Right atrium auricular region (tissue), 2 donors: ENCODE measurements around the gene PPP1R15B. TPM values are rescaled to one million over a fixed set of nuclear protein-coding genes. Genes with fewer than 3 reads are reported as not detected.
A peak's percentile ranks its signal among the peaks of the same experiment; 100 is the strongest.

ENCODE experiments used
- DNase-seq: peaks from one replicate; pipeline ENCODE4 v3.0.0-alpha.2; 2019; ENCODE audit warnings: low spot score
- H3K27ac ChIP-seq, 2 donors: fragments of 200-600 bp; sonication (generic); 1 replicate in 1 of 2; 2 replicates in 1 of 2; pipeline ENCODE4 v1.5.1; 2016 to 2019
- H3K27me3 ChIP-seq, 2 donors: fragments of 200-600 bp; sonication (generic); one replicate each; pipeline versions ENCODE4 v1.5.1 to v1.6.0; 2017 to 2019
- H3K36me3 ChIP-seq: fragments of 200-600 bp; sonication (generic); one replicate; pipeline ENCODE4 v1.5.1; 2016
- H3K4me1 ChIP-seq, 2 donors: fragments of 200-600 bp; sonication (generic); one replicate each; pipeline versions ENCODE4 v1.5.1 to v1.6.0; 2017 to 2019
- H3K4me3 ChIP-seq, 2 donors: fragments of 200-600 bp; sonication (generic); 1 replicate in 1 of 2; 2 replicates in 1 of 2; pipeline ENCODE4 v1.5.1; 2017 to 2019; ENCODE audit warnings: mild to moderate bottlenecking in 1 of 2, moderate library complexity in 1 of 2
- H3K9me3 ChIP-seq, 2 donors: fragments of 200-600 bp; sonication (generic); one replicate each; pipeline ENCODE4 v1.5.1; 2019
- total RNA-seq, 2 donors: library from RNA; depleted of rRNA; stranded (reverse); fragments of >200 nt; gene quantifications; one replicate each; pipeline ENCODE4 v1.1.0, GENCODE V29; 2016
- TF ChIP-seq, protein P1 (sequence below), 2 donors: fragments of 200-600 bp; sonication (generic); IDR thresholded peaks; one replicate each; pipeline ENCODE4 v1.5.1; 2019; ENCODE audit warnings: antibody characterized with exemption in 2 of 2

The PPP1R15B gene
- total RNA-seq, 2 donors from 2014 or later: 27.3 to 30.9 TPM

DNA sequence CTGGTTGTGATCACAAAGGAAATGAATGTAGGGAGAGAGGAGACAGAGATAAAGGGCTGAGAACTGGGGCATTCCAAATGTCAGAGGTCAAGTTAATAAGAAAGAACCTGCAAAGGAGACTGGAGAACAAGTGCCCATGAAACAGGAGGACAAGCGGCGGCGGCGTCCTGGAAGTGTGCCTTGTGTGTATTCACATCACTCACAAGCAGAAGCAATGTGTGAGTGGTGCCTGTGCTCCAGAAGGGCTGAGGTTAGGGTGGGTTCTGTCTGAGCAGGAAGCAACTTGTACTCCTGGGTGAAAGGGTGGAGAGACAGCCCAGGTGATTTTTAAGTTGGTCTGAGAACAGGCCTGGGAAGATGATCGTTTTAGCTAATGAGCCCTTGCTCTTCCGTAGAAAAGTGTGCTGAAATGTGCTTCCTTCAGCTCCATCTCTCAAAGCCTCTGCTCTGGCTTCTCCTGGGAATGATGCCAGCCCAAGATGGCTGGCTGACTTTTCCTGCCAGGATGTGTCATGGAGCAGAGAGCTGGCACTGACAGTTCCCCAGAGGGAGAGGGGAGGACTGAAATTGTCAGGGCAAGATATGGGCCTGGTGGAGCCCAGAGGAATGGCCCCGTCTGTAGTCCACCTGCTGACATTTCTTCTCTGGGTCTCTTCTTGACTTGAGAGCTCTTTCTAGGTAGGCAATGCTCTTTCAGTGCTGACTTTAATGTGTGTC is 26.8 kb downstream of the PPP1R15B start:
- DNase-seq: no peak

DNA sequence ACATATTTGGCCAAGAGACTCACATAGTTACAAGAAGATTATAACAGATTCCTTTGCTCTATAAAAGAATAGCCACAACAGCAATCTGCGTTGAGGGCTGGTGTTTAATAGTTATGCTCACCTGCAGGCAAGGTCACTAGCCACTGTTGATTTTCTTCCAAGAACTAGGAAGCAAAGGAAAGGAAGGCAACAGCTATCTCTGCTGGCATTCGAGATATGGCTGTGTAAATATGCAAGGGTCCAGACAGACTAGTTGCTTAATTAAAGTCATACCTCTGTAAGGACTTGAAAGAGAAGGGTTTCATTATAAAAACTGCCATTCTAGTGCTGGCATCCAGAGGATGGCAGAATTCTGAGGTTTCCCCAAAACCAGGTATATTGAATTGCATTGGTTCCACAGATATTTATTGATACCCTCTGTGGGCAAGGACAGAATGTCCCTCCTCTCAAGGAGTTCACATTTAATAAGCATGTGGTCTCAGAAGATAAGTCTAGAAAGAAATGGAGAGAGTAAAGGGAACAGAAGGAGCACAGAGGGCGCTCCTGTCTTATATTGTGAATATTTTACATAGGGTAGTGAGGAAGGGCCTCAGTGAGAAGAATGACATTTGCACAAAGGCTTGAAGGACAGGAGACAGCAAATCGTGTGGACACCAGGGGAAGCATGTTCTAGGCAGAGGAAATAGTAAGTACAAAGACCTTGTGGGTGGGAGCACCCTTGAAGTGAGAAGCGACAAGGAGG is 28.3 kb downstream of the PPP1R15B start:
- Histone ChIP-seq H3K27me3 (no peaks in the 10 kb centered on the region), H3K36me3 (no peaks in the 10 kb centered on the region), H3K4me3 (no peak overlapping the region), H3K27ac (no peak overlapping the region), H3K4me1 (peaks cover 0 to 9% of the 10 kb centered on the region in 2 donors), H3K9me3 (no peaks in the 10 kb centered on the region)
- TF ChIP-seq, protein P1, sequence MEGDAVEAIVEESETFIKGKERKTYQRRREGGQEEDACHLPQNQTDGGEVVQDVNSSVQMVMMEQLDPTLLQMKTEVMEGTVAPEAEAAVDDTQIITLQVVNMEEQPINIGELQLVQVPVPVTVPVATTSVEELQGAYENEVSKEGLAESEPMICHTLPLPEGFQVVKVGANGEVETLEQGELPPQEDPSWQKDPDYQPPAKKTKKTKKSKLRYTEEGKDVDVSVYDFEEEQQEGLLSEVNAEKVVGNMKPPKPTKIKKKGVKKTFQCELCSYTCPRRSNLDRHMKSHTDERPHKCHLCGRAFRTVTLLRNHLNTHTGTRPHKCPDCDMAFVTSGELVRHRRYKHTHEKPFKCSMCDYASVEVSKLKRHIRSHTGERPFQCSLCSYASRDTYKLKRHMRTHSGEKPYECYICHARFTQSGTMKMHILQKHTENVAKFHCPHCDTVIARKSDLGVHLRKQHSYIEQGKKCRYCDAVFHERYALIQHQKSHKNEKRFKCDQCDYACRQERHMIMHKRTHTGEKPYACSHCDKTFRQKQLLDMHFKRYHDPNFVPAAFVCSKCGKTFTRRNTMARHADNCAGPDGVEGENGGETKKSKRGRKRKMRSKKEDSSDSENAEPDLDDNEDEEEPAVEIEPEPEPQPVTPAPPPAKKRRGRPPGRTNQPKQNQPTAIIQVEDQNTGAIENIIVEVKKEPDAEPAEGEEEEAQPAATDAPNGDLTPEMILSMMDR (IDR thresholded peaks at IDR 0.05): no peak
- DNase-seq: no peak

More for the DNA sequence above, 26.8 kb downstream of the PPP1R15B start:
- Histone ChIP-seq H3K4me1 (peaks cover 0 to 9% of the 10 kb centered on the region in 2 donors), H3K27ac (no peak overlapping the region), H3K36me3 (no peaks in the 10 kb centered on the region), H3K9me3 (no peaks in the 10 kb centered on the region), H3K4me3 (no peak overlapping the region), H3K27me3 (no peaks in the 10 kb centered on the region)
- TF ChIP-seq, protein P1 (IDR thresholded peaks at IDR 0.05): no peak

DNA sequence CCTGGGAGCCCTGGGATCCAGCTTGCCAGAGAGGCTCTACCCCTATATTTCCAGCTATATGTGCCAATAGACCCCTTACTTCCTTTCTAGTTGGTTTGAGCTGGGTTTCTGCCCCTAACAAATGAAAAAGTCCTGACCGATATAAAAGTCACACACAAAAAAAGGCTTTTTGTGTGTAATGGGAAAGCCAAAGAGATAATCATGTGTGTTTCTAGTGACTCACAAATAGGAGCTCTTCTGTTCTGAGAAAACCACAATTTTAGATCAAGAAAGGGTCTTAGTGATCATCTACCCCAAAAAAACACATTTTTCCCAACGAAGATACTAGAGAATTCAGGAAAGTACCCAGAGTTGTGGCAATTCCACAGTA is 28.9 kb downstream of the PPP1R15B start:
- DNase-seq: no peak
- peaks cover 0 to 15% of the 10 kb centered on the region in 2 donors for H3K4me1 ChIP-seq
- TF ChIP-seq, protein P1 (IDR thresholded peaks at IDR 0.05): no peak
- no peaks in the 10 kb centered on the region for H3K36me3 ChIP-seq
- no peaks in the 10 kb centered on the region for H3K9me3 ChIP-seq
- no peak overlapping the region for H3K27ac ChIP-seq
- no peaks in the 10 kb centered on the region for H3K27me3 ChIP-seq
- H3K4me3 ChIP-seq: peak overlapping the region in 1 of 2 donors; percentile 17

DNA sequence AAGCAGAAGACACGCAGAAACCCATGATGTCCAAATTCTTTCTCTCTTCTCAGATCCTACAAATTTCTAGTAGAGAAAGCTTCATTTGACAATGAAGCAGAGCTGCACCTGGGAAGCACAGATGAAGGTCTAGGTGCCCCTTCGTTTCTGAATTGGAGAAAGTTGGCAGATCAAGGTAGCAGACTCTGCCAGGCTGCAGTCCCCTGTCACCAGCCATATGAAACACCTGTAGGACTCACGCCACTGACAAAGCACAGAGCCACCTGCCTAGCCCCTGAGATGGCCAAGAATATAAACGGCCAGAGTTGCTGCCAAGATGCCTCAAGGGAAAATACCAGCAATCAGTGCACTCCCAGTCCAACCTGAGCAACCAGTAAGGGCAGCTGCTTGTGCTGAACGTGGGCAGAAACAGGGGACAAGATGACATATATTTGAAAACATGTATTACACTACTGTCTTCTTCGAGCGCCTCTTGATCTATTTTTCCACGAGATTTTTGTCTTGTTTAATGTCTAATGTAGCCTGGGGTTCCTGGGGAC is 31.3 kb downstream of the PPP1R15B start:
- TF ChIP-seq, protein P1 (IDR thresholded peaks at IDR 0.05): no peak
- Histone ChIP-seq H3K4me1 (peaks cover 0 to 21% of the 10 kb centered on the region in 2 donors), H3K4me3 (no peak overlapping the region), H3K27me3 (no peaks in the 10 kb centered on the region), H3K27ac (no peak overlapping the region), H3K9me3 (no peaks in the 10 kb centered on the region), H3K36me3 (no peaks in the 10 kb centered on the region)
- DNase-seq: no peak

DNA sequence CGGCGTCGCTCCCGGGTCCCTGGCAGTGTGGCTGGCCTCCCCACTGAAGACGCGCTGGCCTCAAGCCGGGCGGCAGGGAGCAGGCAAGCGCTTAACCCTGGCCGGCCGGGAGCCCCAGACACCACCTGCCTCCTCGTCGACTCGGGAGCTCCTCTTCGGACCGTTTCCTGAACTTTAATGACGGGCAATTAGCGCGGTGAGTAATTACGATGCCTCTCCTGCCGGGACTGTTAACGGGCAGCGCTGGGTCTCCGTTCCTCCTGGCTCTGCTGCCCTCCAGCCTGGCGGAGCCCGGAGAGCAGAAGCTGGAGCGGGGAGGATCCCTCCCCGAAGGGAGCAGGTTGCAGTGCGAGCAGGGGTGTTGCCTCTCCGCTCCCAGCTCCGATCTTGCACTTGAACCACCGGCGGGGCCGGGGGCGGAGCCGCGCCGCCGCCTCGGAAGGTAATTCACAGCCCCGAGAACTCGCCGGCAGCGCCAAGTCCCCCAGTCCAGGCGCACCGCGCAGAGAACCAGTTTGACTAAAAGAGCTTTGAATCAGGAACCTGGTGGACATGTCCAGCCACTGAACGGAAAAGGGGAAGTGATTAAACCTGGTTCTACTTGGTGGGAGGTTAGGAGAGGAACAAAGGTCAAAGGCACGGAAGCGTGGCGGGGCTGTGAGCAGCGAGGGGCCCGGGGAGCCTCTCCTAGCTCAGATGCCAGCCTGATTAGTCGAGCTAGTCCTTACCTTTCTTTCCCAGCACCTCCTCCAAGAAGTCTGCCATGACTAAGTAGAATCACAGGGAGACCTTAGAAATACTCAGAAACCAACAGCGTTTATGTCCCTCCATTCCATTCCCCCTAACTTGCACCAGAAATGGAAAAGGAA is 33.6 kb downstream of the PPP1R15B start:
- no peak for DNase-seq
- Histone ChIP-seq H3K9me3 (no peaks in the 10 kb centered on the region), H3K4me1 (peaks cover 0 to 12% of the 10 kb centered on the region in 2 donors), H3K27ac (no peak overlapping the region), H3K4me3 (peak overlapping the region; percentile 36 to 55), H3K27me3 (no peaks in the 10 kb centered on the region), H3K36me3 (no peaks in the 10 kb centered on the region)
- TF ChIP-seq, protein P1 (IDR thresholded peaks at IDR 0.05): no peak
